Heart left ventricle (tissue), 16 donors: ENCODE measurements around the gene C16orf92. TPM values are rescaled to one million over a fixed set of nuclear protein-coding genes. Genes with fewer than 3 reads are reported as not detected.

Source experiments
- ATAC-seq, 4 donors: fragments of 200-7000 bp; cut with Tn5 transposase; one replicate each; pipeline ENCODE4 v1.9.1; 2020 to 2022; ENCODE audit warnings: moderate library complexity in 4 of 4, mild to moderate bottlenecking in 3 of 4, moderate number of reproducible peaks in 1 of 4
- DNase-seq, 5 donors: peaks; one replicate each; pipeline ENCODE4 v3.0.0-alpha.2; 2020
- H3K27ac ChIP-seq, 12 donors: fragments of 200-600 bp; sonication (generic) in 4 of 12; one replicate each; pipeline versions ENCODE4 v1.5.0 to v1.8.0; 2016 to 2022; ENCODE audit warnings: mild to moderate bottlenecking in 2 of 12
- H3K27me3 ChIP-seq, 9 donors: fragments of 200-600 bp; sonication (generic) in 2 of 9; one replicate each; pipeline versions ENCODE4 v1.5.1 to v1.8.0; 2016 to 2022; ENCODE audit warnings: mild to moderate bottlenecking in 3 of 9
- H3K36me3 ChIP-seq, 9 donors: fragments of 200-600 bp; sonication (generic) in 2 of 9; one replicate each; pipeline versions ENCODE4 v1.5.0 to v1.8.0; 2018 to 2022; ENCODE audit warnings: mild to moderate bottlenecking in 2 of 9
- H3K4me1 ChIP-seq, 12 donors: fragments of 200-600 bp; sonication (generic) in 4 of 12; one replicate each; pipeline versions ENCODE4 v1.5.0 to v1.8.0; 2016 to 2022; ENCODE audit warnings: mild to moderate bottlenecking in 3 of 12
- H3K4me3 ChIP-seq, 12 donors: fragments of 200-600 bp; sonication (generic) in 4 of 12; one replicate each; pipeline versions ENCODE4 v1.5.0 to v1.8.0; 2017 to 2022; ENCODE audit warnings: mild to moderate bottlenecking in 9 of 12, moderate library complexity in 4 of 12
- H3K9me3 ChIP-seq, 12 donors: fragments of 200-600 bp; sonication (generic) in 4 of 12; one replicate each; pipeline versions ENCODE4 v1.5.0 to v1.8.0; 2016 to 2022; ENCODE audit warnings: mild to moderate bottlenecking in 1 of 12
- POLR2A ChIP-seq, 2 donors: fragments of 450-650 bp; IDR thresholded peaks; one replicate each; pipeline ENCODE4 v1.6.1; 2017; ENCODE audit warnings: antibody characterized with exemption in 2 of 2, mild to moderate bottlenecking in 2 of 2, moderate library complexity in 2 of 2
- WGBS, 4 donors: extraction: QIAGEN DNeasy Blood & Tissue Kit in 2 of 4; methylation state at CpG; one replicate each; pipeline versions ENCODE4 v1.1.5 to v1.1.7; 2013 to 2018; 5-methylcytosine and 5-hydroxymethylcytosine counted together
- intact Hi-C, 10 donors: fragments of 100-400 bp; cut with DNase I; formaldehyde crosslinking; loops; one replicate each; pipeline versions ENCODE4 v1.11.1 to v1.14.2; 2022
- polyA plus RNA-seq, 2 donors: library from polyadenylated mRNA; stranded (reverse); fragments of 200-250 nt; gene quantifications; one replicate each; pipeline ENCODE4 v1.2.3, GENCODE V29; 2013
- total RNA-seq, 9 donors: library from RNA; depleted of rRNA in 2 of 9; stranded (reverse); fragments of >200 nt in 2 of 9; fragmentation: NEBNext Ultra II Directional in 3 of 9; extraction: Animal tissue kit (Norgen Biotek cat#: 25700) in 3 of 9; gene quantifications; one replicate each; pipeline versions ENCODE4 v1.1.0 to v1.2.4, GENCODE V29; 2016 to 2023
- TF ChIP-seq, protein P1 (sequence below), 12 donors: fragments of 200-600 bp; sonication (generic) in 4 of 12; IDR thresholded peaks; one replicate each; pipeline versions ENCODE4 v1.5.0 to v1.8.0; 2018 to 2022; ENCODE audit warnings: antibody characterized with exemption in 12 of 12, mild to moderate bottlenecking in 5 of 12
- donor health status: ischemic (EF 13 %, LVEDD 7.1; RV severe dilation, severe dysfunction).
- donor health status: healthy with polysubstance abuse.
- donor health status: DM: no; HTN: yes; CAD: no.
- donor health status: DM: no; HTN: no; CAD: no.
- donor health status: ischemic (EF 25% LVEDD 6.9; RV normal size, moderate dysfunction).
- donor health status: ischemic (EF 25% LVEDD 5.7; RV mildly dilated, moderate dysfunction).
- donor health status: healthy.
- donor health status: DM: yes; HTN: yes; CAD: no.
- donor health status: ischemic (EF 35%, LVEDD 5.7; RV mildly dilated, moderate dysfunction).
- donor health status: nonischemic (EF 11% LVEDD 7.7; RV severe dilation, severe dysfunction).
- donor health status: DM: yes; HTN: yes; CAD: no.
- donor health status: PGD.
- donor health status: ischemic (EF 29% LVEDD 5.4; RV normal size, mild dysfunction).
- donor health status: nonischemic (EF 23%, LVEDD 6.1; RV moderate dilation, normal function).

The C16orf92 gene
- total and polyA plus RNA-seq, 11 donors = not detected

DNA sequence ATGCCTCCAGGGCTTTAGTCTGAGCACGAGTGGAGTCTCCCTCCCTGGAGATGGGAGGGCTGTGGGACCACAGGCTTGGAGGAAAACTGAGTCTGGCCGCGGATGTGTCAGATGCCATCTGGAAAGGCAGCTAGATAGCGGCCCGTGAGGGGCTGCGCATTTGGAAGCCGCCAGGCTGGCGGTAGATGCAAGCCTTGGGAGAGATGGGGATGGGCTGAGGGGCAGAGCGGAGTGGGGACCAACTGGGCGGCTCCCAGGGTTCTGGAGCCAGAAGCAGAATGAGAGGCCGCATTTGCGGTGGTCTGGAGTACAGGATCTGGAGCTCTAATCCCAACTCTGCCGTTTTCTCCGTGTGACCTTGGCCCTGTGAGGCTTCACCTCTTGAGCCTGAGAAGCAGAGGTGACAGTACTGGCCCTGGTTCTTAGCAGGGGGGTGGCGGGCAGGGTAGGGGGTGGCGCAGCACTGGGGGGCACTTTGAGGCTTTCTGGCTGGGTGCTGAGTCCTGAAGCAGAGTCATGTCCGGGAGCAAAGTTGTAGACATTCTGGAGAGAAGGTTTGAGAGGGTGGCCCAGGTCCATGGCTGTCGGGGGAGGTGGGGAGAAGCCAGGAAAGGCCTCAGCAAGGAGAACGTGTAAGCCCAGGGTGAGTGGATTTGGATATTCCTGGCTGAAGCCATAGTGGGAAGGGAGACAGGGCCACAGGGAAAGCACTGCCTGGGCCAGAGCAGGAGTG, 20.2 kb upstream of the C16orf92 start:
- intact Hi-C loops = loop anchor here in 6 of 10 donors (5.0 to 10.0 kb wide), 7 partner anchors 35 to 188 kb away; partner anchors contain the start of genes CDIPT (in 3 of the 6), KCTD13 (in 2 of the 6), PAGR1 (in 1 of the 6) and PRRT2 (in 1 of the 6)
- H3K27me3 ChIP-seq = no peaks in the 10 kb centered on the region
- TF ChIP-seq, protein P1, sequence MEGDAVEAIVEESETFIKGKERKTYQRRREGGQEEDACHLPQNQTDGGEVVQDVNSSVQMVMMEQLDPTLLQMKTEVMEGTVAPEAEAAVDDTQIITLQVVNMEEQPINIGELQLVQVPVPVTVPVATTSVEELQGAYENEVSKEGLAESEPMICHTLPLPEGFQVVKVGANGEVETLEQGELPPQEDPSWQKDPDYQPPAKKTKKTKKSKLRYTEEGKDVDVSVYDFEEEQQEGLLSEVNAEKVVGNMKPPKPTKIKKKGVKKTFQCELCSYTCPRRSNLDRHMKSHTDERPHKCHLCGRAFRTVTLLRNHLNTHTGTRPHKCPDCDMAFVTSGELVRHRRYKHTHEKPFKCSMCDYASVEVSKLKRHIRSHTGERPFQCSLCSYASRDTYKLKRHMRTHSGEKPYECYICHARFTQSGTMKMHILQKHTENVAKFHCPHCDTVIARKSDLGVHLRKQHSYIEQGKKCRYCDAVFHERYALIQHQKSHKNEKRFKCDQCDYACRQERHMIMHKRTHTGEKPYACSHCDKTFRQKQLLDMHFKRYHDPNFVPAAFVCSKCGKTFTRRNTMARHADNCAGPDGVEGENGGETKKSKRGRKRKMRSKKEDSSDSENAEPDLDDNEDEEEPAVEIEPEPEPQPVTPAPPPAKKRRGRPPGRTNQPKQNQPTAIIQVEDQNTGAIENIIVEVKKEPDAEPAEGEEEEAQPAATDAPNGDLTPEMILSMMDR (IDR thresholded peaks at IDR 0.05) = no peak
- no peak for TF ChIP-seq POLR2A (IDR thresholded peaks at IDR 0.05)
- H3K4me1 ChIP-seq = peaks cover 0 to 6% (median 0%) of the 10 kb centered on the region in 12 donors
- no peak overlapping the region for H3K4me3 ChIP-seq
- ATAC-seq (no peak), DNase-seq (peak in 1 of 5 donors; percentile 37)
- peaks cover 0 to 44% (median 26%) of the 10 kb centered on the region in 9 donors for H3K36me3 ChIP-seq
- H3K9me3 ChIP-seq = no peaks in the 10 kb centered on the region
- no peak overlapping the region for H3K27ac ChIP-seq
- 85 to 89% (median 87%) methylated on average over 19 of the region's 19 CpGs for WGBS, 4 donors

DNA sequence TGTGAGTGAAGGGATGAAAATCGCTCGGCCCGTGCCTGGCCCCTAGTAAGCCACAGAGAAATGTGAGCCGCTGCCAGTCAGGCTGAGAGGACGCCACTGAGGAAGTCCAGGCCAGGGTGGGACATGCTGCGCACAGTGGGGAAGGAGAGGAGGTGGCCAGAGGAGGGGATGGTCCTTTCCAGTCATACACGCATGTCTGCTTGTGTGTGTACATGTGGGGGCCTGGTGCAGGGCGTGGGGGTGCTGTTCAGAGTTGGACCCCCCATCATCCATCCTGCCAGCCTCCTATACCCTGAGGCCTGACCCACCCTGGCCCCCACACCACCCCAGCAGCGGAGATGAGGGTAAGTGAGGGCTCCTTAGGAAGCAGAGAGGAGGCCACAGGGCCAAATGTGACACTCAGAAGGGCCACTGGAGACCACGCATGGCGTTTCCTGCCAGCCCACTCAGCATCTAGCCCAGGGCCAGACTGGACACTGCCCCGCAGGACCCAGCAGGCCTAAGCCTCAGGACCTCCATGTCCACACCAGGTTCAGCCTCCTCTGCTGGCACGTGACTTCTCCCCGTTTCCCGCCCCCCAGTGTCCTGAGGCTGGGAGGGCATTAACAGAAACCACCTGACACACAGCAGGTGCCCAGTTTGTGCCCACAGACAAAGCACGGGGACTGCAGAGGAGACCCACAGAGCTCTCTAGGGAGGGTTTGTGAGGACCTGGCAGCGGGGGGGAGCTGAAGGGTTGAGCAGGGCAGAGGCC, 19.2 kb upstream of the C16orf92 start:
- H3K36me3 ChIP-seq = peaks cover 0 to 36% (median 15%) of the 10 kb centered on the region in 9 donors
- DNase-seq (peak in 1 of 5 donors; percentile 51), ATAC-seq (no peak)
- peaks cover 0 to 6% (median 0%) of the 10 kb centered on the region in 12 donors for H3K4me1 ChIP-seq
- no peak overlapping the region for H3K27ac ChIP-seq
- WGBS, 4 donors = 86 to 89% (median 87%) methylated on average over 11 to 17 of the region's 17 CpGs
- no peak for TF ChIP-seq POLR2A (IDR thresholded peaks at IDR 0.05)
- TF ChIP-seq, protein P1 (IDR thresholded peaks at IDR 0.05) = no peak
- no peaks in the 10 kb centered on the region for H3K9me3 ChIP-seq
- intact Hi-C loops = loop anchor here in 6 of 10 donors (5.0 to 10.0 kb wide), 7 partner anchors 37 to 189 kb away; partner anchors contain the start of genes CDIPT (in 3 of the 6), KCTD13 (in 2 of the 6), PAGR1 (in 1 of the 6) and PRRT2 (in 1 of the 6)
- H3K27me3 ChIP-seq = peaks cover 0 to 8% (median 4%) of the 10 kb centered on the region in 9 donors
- H3K4me3 ChIP-seq = no peak overlapping the region

DNA sequence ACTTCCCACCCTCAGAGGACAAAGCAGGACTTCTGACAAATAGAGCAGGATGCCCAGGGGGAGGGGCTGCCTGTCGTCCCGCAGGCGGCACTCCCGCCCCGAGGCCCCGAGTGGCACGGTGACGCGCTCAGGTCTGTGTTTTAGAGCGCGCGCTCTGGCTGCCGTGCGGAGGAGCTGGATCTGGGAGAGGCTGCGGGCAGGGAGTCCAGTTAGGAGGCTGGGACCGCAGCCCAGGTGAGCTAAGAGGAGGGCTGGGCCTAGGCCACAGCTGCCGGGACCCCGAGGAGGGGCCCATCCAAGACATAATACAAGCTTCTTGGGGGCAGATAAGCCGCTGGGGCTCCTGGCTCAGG, 18.6 kb upstream of the C16orf92 start:
- no peak overlapping the region for H3K27ac ChIP-seq
- H3K36me3 ChIP-seq = peaks cover 0 to 33% (median 15%) of the 10 kb centered on the region in 9 donors
- 81 to 85% (median 84%) methylated on average over 6 to 19 of the region's 19 CpGs for WGBS, 4 donors
- peaks cover 0 to 14% (median 8%) of the 10 kb centered on the region in 9 donors for H3K27me3 ChIP-seq
- H3K9me3 ChIP-seq = no peaks in the 10 kb centered on the region
- peaks cover 0 to 6% (median 0%) of the 10 kb centered on the region in 12 donors for H3K4me1 ChIP-seq
- DNase-seq (peak in 2 of 5 donors; percentile 29 to 40), ATAC-seq (peak in 1 of 4 donors; percentile 2)
- no peak overlapping the region for H3K4me3 ChIP-seq
- TF ChIP-seq, protein P1 (IDR thresholded peaks at IDR 0.05) = no peak
- TF ChIP-seq POLR2A (IDR thresholded peaks at IDR 0.05) = no peak
- intact Hi-C loops = loop anchor here in 6 of 10 donors (5.0 to 10.0 kb wide), 7 partner anchors 37 to 190 kb away; partner anchors contain the start of genes CDIPT (in 3 of the 6), KCTD13 (in 2 of the 6), PAGR1 (in 1 of the 6) and PRRT2 (in 1 of the 6)
